GM18499 (cell line): ENCODE measurements around the gene OR52E4.

ENCODE experiments used
- ATAC-seq: cut with Tn5 transposase; IDR thresholded peaks from one replicate; pipeline ENCODE4 v1.9.1; 2021; ENCODE audit warnings: moderate number of reproducible peaks; ENCODE audit not compliant: insufficient read depth, unreplicated experiment

Gene OR52E4

GRCh38 chr11:5928271-5928670 is 47.8 kb downstream of the OR52E4 start:
- ATAC-seq = no peak

- no peak for ATAC-seq
These were observed 48.4 kb downstream of the OR52E4 start for GRCh38 chr11:5928811-5929210.

GRCh38 chr11:5929571-5930368 is 49.3 kb downstream of the OR52E4 start:
- ATAC-seq = no peak

- ATAC-seq = no peak
These were observed 50.2 kb downstream of the OR52E4 start for GRCh38 chr11:5930614-5931013.

- ATAC-seq = no peak
These were observed 50.6 kb downstream of the OR52E4 start for GRCh38 chr11:5931061-5931460.

- no peak for ATAC-seq
These were observed 52.2 kb downstream of the OR52E4 start for GRCh38 chr11:5932671-5933070.

GRCh38 chr11:5933116-5933515 is 52.7 kb downstream of the OR52E4 start:
- no peak for ATAC-seq
